Nephron progenitor cell (in vitro differentiated cells): ENCODE measurements around the gene ZBTB20.
A peak's percentile ranks its signal among the peaks of the same experiment; 100 is the strongest.

Source experiments
- DNase-seq: peaks from one replicate; pipeline ENCODE4 v3.0.0; 2021
- H3K27ac Mint-ChIP-seq: 2 replicates; pipeline ENCODE4 v1.8.0; 2021; ENCODE audit warnings: mild to moderate bottlenecking, moderate library complexity, mixed read lengths
- H3K27me3 Mint-ChIP-seq: 2 replicates; pipeline ENCODE4 v1.8.0; 2021; ENCODE audit warnings: mild to moderate bottlenecking, low read depth, mixed read lengths; ENCODE audit not compliant: poor library complexity
- H3K36me3 Mint-ChIP-seq: 2 replicates; pipeline ENCODE4 v1.8.0; 2021; ENCODE audit warnings: low read depth, mixed read lengths
- H3K4me1 Mint-ChIP-seq: 2 replicates; pipeline ENCODE4 v1.8.0; 2021; ENCODE audit warnings: mixed read lengths
- H3K4me3 Mint-ChIP-seq: 2 replicates; pipeline ENCODE4 v1.8.0; 2021; ENCODE audit warnings: mild to moderate bottlenecking, moderate library complexity, mixed read lengths
- H3K9me3 Mint-ChIP-seq: 2 replicates; pipeline ENCODE4 v1.8.0; 2021; ENCODE audit warnings: mild to moderate bottlenecking, moderate library complexity, mixed read lengths
- CTCF ChIP-seq: fragments of 200-600 bp; sonication (generic); IDR thresholded peaks from 2 replicates; pipeline ENCODE4 v1.5.0; 2021; ENCODE audit warnings: antibody characterized with exemption

ZBTB20 gene

GRCh38 chr3:114462750-114463149 is 684.3 kb downstream of the ZBTB20 start:
- Mint-ChIP-seq H3K27me3 (peaks cover 4% of the 10 kb centered on the region), H3K4me1 (no peaks in the 10 kb centered on the region), H3K4me3 (no peak overlapping the region), H3K27ac (no peak overlapping the region), H3K36me3 (no peaks in the 10 kb centered on the region), H3K9me3 (no peaks in the 10 kb centered on the region)
- no peak for DNase-seq
- TF ChIP-seq CTCF, result no peak

- Mint-ChIP-seq H3K36me3 (no peaks in the 10 kb centered on the region), H3K9me3 (no peaks in the 10 kb centered on the region), H3K27me3 (peaks cover 4% of the 10 kb centered on the region), H3K4me1 (no peaks in the 10 kb centered on the region), H3K27ac (no peak overlapping the region), H3K4me3 (no peak overlapping the region)
- DNase-seq, result no peak
- no peak for TF ChIP-seq CTCF
Observed at GRCh38 chr3:114460459-114460858, 686.6 kb downstream of the ZBTB20 start.

- Mint-ChIP-seq H3K36me3 (no peaks in the 10 kb centered on the region), H3K4me1 (peaks cover 2% of the 10 kb centered on the region), H3K4me3 (no peak overlapping the region), H3K27ac (no peak overlapping the region), H3K27me3 (peaks cover 13% of the 10 kb centered on the region), H3K9me3 (no peaks in the 10 kb centered on the region)
- TF ChIP-seq CTCF, result no peak
- no peak for DNase-seq
Observed at GRCh38 chr3:114456742-114457141, 690.3 kb downstream of the ZBTB20 start.

GRCh38 chr3:114455432-114455831 is 691.7 kb downstream of the ZBTB20 start:
- no peaks in the 10 kb centered on the region for H3K36me3 Mint-ChIP-seq
- no peak for DNase-seq
- TF ChIP-seq CTCF, result no peak
- peaks cover 21% of the 10 kb centered on the region for H3K27me3 Mint-ChIP-seq
- H3K4me3 Mint-ChIP-seq, result no peak overlapping the region
- no peaks in the 10 kb centered on the region for H3K9me3 Mint-ChIP-seq
- H3K27ac Mint-ChIP-seq, result no peak overlapping the region
- H3K4me1 Mint-ChIP-seq, result peaks cover 9% of the 10 kb centered on the region

- no peaks in the 10 kb centered on the region for H3K9me3 Mint-ChIP-seq
- peaks cover 21% of the 10 kb centered on the region for H3K27me3 Mint-ChIP-seq
- peaks cover 9% of the 10 kb centered on the region for H3K4me1 Mint-ChIP-seq
- no peak overlapping the region for H3K27ac Mint-ChIP-seq
- TF ChIP-seq CTCF, result no peak
- H3K36me3 Mint-ChIP-seq, result no peaks in the 10 kb centered on the region
- H3K4me3 Mint-ChIP-seq, result no peak overlapping the region
- DNase-seq, result peak; percentile 42
Observed at GRCh38 chr3:114454551-114455251, 692.4 kb downstream of the ZBTB20 start.

- Mint-ChIP-seq H3K4me3 (no peak overlapping the region), H3K9me3 (no peaks in the 10 kb centered on the region), H3K27me3 (peaks cover 25% of the 10 kb centered on the region), H3K36me3 (no peaks in the 10 kb centered on the region), H3K27ac (no peak overlapping the region), H3K4me1 (peaks cover 9% of the 10 kb centered on the region)
- DNase-seq, result no peak
- TF ChIP-seq CTCF, result no peak
Observed at GRCh38 chr3:114453361-114453780, 693.7 kb downstream of the ZBTB20 start.
